ENCODE results near the gene IDH3B. TPM values are rescaled to one million over a fixed set of nuclear protein-coding genes. Genes with fewer than 3 reads are reported as not detected.

The IDH3B gene
- total RNA-seq, 1 donor from 2014 or later: 101 TPM

- no peak for TF ChIP-seq CTCF (conservative IDR thresholded peaks at IDR 0.05)
- Mint-ChIP-seq H3K4me1 (ENCODE audit: unreplicated experiment) (no peaks in the 10 kb centered on the region), H3K36me3 (no peaks in the 10 kb centered on the region)
Observed at GRCh38 chr20:2640899-2641298, 23.1 kb downstream of the IDH3B start.

GRCh38 chr20:2640260-2640659 lies 23.8 kb downstream of the IDH3B start:
- TF ChIP-seq CTCF (conservative IDR thresholded peaks at IDR 0.05): no peak
- DNase-seq (ENCODE audit: extremely low spot score, unreplicated experiment): no peak
- Mint-ChIP-seq H3K4me1 (ENCODE audit: unreplicated experiment) (no peaks in the 10 kb centered on the region), H3K36me3 (no peaks in the 10 kb centered on the region), H3K9me3 (no peaks in the 10 kb centered on the region), H3K27ac (no peak overlapping the region), H3K27me3 (peaks cover 3% of the 10 kb centered on the region), H3K4me3 (no peak overlapping the region)

More at GRCh38 chr20:2640899-2641298, 23.1 kb downstream of the IDH3B start:
- H3K27me3 Mint-ChIP-seq: no peaks in the 10 kb centered on the region
- H3K4me3 Mint-ChIP-seq: no peak overlapping the region
- H3K27ac Mint-ChIP-seq: no peak overlapping the region
- no peak for DNase-seq (ENCODE audit: extremely low spot score, unreplicated experiment)
- H3K9me3 Mint-ChIP-seq: no peaks in the 10 kb centered on the region

GRCh38 chr20:2637246-2637645 lies 26.8 kb downstream of the IDH3B start:
- Mint-ChIP-seq H3K9me3 (no peaks in the 10 kb centered on the region), H3K36me3 (no peaks in the 10 kb centered on the region), H3K4me1 (ENCODE audit: unreplicated experiment) (no peaks in the 10 kb centered on the region), H3K4me3 (no peak overlapping the region), H3K27ac (no peak overlapping the region), H3K27me3 (peaks cover 20% of the 10 kb centered on the region)
- no peak for DNase-seq (ENCODE audit: extremely low spot score, unreplicated experiment)
- TF ChIP-seq CTCF (conservative IDR thresholded peaks at IDR 0.05): no peak

GRCh38 chr20:2633381-2633780 lies 30.6 kb downstream of the IDH3B start:
- TF ChIP-seq CTCF (conservative IDR thresholded peaks at IDR 0.05): no peak
- peaks cover 30% of the 10 kb centered on the region for H3K27me3 Mint-ChIP-seq

GRCh38 chr20:2631228-2631627 lies 32.8 kb downstream of the IDH3B start:
- no peak for DNase-seq (ENCODE audit: extremely low spot score, unreplicated experiment)
- H3K36me3 Mint-ChIP-seq: no peaks in the 10 kb centered on the region
- peaks cover 7% of the 10 kb centered on the region for H3K9me3 Mint-ChIP-seq
- TF ChIP-seq CTCF (conservative IDR thresholded peaks at IDR 0.05): no peak
- H3K27ac Mint-ChIP-seq: no peak overlapping the region
- H3K4me1 Mint-ChIP-seq (ENCODE audit: unreplicated experiment): no peaks in the 10 kb centered on the region
- peaks cover 35% of the 10 kb centered on the region for H3K27me3 Mint-ChIP-seq
- no peak overlapping the region for H3K4me3 Mint-ChIP-seq

More at GRCh38 chr20:2633381-2633780, 30.6 kb downstream of the IDH3B start:
- Mint-ChIP-seq H3K4me3 (no peak overlapping the region), H3K9me3 (no peaks in the 10 kb centered on the region), H3K36me3 (no peaks in the 10 kb centered on the region), H3K27ac (no peak overlapping the region), H3K4me1 (ENCODE audit: unreplicated experiment) (no peaks in the 10 kb centered on the region)
- no peak for DNase-seq (ENCODE audit: extremely low spot score, unreplicated experiment)
